HEK293T (cell line): Measurements from ENCODE around the gene TJP1.

Experiments
- ARNT ChIP-seq: fragments of 450-650 bp; IDR thresholded peaks from 2 replicates; pipeline ENCODE4 v1.6.1; 2017; ENCODE audit warnings: mild to moderate bottlenecking
- BHLHE40 ChIP-seq: fragments of 450-650 bp; IDR thresholded peaks from 2 replicates; pipeline ENCODE4 v1.6.1; 2016; ENCODE audit warnings: mild to moderate bottlenecking, moderate library complexity, borderline replicate concordance
- CTBP1 ChIP-seq: fragments of 450-650 bp; IDR thresholded peaks from 2 replicates; pipeline ENCODE4 v1.6.1; 2016; ENCODE audit warnings: borderline replicate concordance
- FOXA1 ChIP-seq: fragments of 450-650 bp; IDR thresholded peaks from 2 replicates; pipeline ENCODE4 v1.6.1; 2016; ENCODE audit warnings: mild to moderate bottlenecking
- FOXM1 ChIP-seq: fragments of 450-650 bp; IDR thresholded peaks from 2 replicates; pipeline ENCODE4 v1.6.1; 2017; ENCODE audit warnings: mild to moderate bottlenecking, borderline replicate concordance
- L3MBTL2 ChIP-seq: fragments of 450-650 bp; conservative IDR thresholded peaks from 2 replicates; pipeline ENCODE4 v1.6.1; 2016; ENCODE audit warnings: mild to moderate bottlenecking
- LEF1 ChIP-seq: fragments of 450-650 bp; IDR thresholded peaks from 2 replicates; pipeline ENCODE4 v1.6.1; 2017; ENCODE audit warnings: mild to moderate bottlenecking, borderline replicate concordance
- SP1 ChIP-seq: fragments of 450-650 bp; IDR thresholded peaks from 2 replicates; pipeline ENCODE4 v1.6.1; 2017
- SUZ12 ChIP-seq: fragments of 450-650 bp; IDR thresholded peaks from 2 replicates; pipeline ENCODE4 v1.6.1; 2016; ENCODE audit warnings: mild to moderate bottlenecking
- TARDBP ChIP-seq: fragments of 450-650 bp; IDR thresholded peaks from 2 replicates; pipeline ENCODE4 v1.6.1; 2016
- ZNF384 ChIP-seq: fragments of 450-650 bp; IDR thresholded peaks from 2 replicates; pipeline ENCODE4 v1.6.1; 2016
- TF ChIP-seq, protein P1 (sequence below): fragments of 450-650 bp; IDR thresholded peaks from 2 replicates; pipeline ENCODE4 v1.6.1; 2016

DNA sequence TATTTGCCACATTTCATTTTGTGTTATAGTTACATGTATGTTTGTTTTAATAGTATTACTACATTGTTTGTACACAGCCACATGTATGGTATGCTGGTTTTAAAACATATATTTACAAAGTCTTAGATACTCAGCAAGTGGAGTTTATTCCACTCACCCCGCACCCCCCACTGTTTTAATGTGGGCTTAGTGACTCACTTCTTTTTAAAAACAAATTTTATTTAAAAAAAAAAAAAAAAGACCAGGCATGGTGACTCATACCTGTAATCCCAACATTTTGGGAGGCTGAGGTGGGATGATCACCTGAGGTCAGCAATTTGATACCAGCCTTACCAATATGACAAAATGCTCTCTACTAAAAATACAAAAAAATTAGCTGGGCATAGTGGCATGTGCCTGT is 26.9 kb upstream of the TJP1 start:
- TF ChIP-seq FOXA1 (no peak), FOXM1 (no peak), TARDBP (no peak), SP1 (no peak), ZNF384 (no peak), L3MBTL2 (no peak), BHLHE40 (no peak), ARNT (no peak), LEF1 (no peak), SUZ12 (no peak), CTBP1 (no peak)
- TF ChIP-seq, protein P1, sequence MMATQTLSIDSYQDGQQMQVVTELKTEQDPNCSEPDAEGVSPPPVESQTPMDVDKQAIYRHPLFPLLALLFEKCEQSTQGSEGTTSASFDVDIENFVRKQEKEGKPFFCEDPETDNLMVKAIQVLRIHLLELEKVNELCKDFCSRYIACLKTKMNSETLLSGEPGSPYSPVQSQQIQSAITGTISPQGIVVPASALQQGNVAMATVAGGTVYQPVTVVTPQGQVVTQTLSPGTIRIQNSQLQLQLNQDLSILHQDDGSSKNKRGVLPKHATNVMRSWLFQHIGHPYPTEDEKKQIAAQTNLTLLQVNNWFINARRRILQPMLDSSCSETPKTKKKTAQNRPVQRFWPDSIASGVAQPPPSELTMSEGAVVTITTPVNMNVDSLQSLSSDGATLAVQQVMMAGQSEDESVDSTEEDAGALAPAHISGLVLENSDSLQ: no peak
